Retinal pigment epithelial cell (primary cell): Measurements from ENCODE around the gene CPEB2.
A peak's percentile ranks its signal among the peaks of the same experiment; 100 is the strongest.

Experiments
- DNase-seq: peaks from one replicate; pipeline ENCODE4 v3.0.0-alpha.2; 2010; ENCODE audit warnings: low read depth
- H3K4me3 ChIP-seq: 2 replicates; pipeline ENCODE4 v1.5.1; 2011; ENCODE audit warnings: mild to moderate bottlenecking, low read length, control low read depth, moderate library complexity
- TF ChIP-seq, protein P1 (sequence below): conservative IDR thresholded peaks from 2 replicates; pipeline ENCODE4 v1.5.1; 2011; ENCODE audit warnings: low read depth, low read length, control low read depth, inconsistent platforms

The CPEB2 gene

DNA sequence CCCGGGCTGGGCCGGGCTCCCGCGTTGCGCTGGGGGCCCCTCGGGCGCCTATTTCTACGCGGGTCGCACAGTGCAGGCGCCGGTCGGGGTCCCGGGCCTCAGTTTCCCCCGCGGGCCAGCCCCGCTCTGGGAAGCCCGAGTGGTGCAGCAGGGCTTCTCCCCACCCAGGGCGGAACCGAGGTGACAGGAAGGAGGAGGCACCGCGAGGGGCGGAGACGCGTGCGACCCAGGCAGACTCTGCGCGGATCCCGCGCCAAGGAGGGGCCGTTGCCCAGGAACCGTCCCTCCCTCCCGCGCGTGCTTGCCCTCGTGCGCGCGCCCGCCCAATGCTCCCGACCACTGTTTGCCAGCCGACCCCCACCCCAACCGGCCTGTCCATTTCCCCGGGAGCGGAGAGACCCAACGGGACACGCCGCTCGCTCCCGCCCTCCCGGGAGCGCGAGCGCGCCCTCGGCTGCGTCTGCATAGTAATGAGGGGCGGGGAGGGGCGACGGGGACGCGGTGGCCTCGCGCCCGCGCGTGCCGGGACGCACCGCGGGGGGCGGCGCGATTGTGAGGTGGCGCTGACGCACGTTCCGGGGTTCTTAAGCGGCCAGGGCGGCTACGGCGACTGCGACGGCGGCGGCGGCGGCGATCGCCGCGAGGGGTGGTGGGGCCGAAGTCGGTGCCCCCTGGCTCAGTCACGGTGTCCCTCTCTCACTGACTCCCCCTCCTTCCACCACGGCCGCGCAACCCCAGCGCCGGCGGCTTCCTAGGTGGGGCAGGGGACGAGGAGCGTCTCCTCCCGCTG is at the start of gene CPEB2:
Gene CPEB2 (plus strand): TSS at position 613 of the 790 bp plus-strand sequence. CDS start 193 bp downstream, outside the sequence.
- DNase-seq, result peak; percentile 86
- TF ChIP-seq, protein P1, sequence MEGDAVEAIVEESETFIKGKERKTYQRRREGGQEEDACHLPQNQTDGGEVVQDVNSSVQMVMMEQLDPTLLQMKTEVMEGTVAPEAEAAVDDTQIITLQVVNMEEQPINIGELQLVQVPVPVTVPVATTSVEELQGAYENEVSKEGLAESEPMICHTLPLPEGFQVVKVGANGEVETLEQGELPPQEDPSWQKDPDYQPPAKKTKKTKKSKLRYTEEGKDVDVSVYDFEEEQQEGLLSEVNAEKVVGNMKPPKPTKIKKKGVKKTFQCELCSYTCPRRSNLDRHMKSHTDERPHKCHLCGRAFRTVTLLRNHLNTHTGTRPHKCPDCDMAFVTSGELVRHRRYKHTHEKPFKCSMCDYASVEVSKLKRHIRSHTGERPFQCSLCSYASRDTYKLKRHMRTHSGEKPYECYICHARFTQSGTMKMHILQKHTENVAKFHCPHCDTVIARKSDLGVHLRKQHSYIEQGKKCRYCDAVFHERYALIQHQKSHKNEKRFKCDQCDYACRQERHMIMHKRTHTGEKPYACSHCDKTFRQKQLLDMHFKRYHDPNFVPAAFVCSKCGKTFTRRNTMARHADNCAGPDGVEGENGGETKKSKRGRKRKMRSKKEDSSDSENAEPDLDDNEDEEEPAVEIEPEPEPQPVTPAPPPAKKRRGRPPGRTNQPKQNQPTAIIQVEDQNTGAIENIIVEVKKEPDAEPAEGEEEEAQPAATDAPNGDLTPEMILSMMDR, result no peak
- peak within 1 kb of the TSS; percentile 83 for H3K4me3 ChIP-seq

DNA sequence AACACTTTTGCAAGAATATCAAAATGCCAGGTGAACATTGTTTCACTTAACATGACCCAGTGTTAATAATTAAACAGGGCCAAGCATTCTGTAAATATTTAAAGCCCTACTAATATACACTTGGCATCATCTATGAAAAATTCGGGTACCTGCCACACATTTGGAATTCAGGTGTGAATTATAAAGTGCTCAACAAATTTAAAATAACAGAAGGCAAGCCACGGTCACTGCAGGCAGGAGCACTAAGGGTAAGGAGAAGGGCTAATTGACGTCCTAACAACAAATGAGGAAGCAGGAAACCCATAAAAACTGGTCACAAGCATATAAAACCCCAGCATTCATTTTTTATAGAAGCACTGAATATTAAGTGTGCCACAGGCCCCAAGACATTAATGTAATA is 43.8 kb upstream of the CPEB2 start:
- TF ChIP-seq, protein P1, result no peak
- DNase-seq, result no peak
- no peak overlapping the region for H3K4me3 ChIP-seq

DNA sequence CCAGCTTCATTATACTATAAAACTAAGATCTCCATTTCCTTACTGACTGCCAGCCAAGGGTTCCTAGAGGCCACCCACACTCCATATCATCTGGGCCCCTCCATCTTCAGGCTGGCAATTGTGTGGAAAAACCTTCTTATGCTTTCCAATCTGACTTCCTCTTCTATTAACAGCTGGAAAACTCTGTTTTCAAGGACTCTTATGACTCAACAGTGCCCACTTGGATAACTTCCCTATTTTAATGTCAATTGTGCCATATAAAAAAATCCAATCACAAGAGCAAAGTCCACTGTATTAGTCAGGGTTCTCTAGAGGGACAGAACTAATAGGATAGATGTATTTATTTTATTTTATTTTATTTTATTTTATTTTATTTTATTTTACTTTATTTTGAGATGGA is 41.0 kb upstream of the CPEB2 start:
- TF ChIP-seq, protein P1, result no peak
- no peak for DNase-seq
- no peak overlapping the region for H3K4me3 ChIP-seq

DNA sequence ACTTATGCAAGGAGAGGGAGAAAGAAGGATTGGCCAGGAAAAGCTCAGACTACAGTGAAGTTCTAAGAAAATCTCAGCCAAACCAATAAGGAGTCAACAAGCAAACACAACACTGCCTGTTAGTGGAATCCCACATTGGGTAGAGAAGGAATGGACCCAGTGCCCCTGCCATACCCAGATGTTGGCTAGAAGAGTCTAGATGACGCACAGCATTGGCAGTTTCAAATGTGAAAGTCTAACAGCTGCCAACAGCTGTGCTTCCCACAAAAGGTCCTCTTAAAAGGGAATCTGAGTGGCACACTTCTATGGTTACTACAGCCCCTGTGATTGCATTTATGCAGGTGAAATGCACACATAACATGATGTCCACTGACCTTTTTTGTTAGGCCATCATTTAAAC is 37.2 kb upstream of the CPEB2 start:
- no peak for DNase-seq
- no peak overlapping the region for H3K4me3 ChIP-seq
- TF ChIP-seq, protein P1, result no peak

DNA sequence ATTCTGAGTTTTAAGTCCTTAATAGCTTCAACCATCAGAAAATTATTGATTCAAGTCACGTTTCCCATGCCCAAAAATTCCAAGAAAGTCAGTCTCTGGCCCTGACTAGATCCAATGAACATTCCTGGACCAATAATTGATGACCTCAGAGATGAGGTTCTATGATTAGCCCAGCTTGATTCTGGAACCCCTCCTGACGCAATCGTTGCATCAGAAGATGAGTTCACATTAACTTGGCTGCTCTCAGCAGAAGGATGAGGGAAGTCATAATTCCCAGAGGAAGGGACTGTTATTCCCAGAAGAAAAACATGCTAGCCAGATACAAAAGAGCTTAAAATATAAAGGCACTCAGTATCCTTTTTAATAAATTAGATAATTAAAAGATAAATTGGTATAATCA is 34.3 kb upstream of the CPEB2 start:
- no peak for DNase-seq
- H3K4me3 ChIP-seq, result no peak overlapping the region
- TF ChIP-seq, protein P1, result no peak

DNA sequence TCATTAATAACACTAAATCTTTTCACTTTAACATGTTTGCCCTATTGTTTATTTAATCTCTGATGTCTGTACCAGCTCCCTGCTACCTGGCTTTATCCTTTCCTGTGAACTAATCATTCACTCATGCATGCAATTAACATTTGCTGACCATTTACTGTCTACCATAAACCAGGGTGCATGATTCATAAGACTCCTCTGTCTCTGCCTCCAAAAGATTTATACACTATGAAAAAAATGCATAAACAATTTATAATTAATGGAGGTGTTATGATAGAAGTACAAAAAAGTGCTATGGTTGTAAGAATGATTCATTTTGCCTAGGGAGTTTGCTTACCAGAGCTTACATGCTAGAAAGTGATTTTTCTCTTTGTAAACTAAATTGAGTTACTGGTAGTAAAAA is 24.5 kb upstream of the CPEB2 start:
- no peak for DNase-seq
- TF ChIP-seq, protein P1, result no peak

DNA sequence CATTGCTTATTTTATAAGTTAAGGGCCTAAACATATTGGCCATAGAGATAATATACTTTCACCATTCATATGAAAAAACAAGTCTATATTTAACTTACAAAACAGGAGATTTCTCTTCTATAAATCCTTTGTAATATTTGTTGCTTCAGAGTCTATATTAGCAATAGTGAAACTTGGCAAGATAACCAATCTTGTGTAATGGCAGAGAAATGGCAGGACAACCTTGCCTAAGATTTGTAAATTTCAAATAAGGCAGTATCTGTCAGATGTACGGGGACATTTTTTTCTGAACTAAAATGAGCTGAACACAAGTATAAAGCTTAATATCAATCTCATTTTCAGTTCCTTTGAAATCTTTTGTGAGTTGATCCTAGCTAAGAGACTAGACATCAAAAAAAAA is 17.8 kb upstream of the CPEB2 start:
- no peak for DNase-seq
- TF ChIP-seq, protein P1, result no peak

More for the DNA sequence above, 24.5 kb upstream of the CPEB2 start:
- H3K4me3 ChIP-seq, result no peak overlapping the region

More for the DNA sequence above, 17.8 kb upstream of the CPEB2 start:
- no peak overlapping the region for H3K4me3 ChIP-seq
